Measurements from ENCODE around the gene PTGS1. TPM values are rescaled to one million over a fixed set of nuclear protein-coding genes. Genes with fewer than 3 reads are reported as not detected.

PTGS1 gene
- total and polyA plus RNA-seq, 2 of the 8 experiments (the other 6 are each of a cell fraction or from before 2014, with no cell fraction given): 1.1 to 1.9 TPM

DNA sequence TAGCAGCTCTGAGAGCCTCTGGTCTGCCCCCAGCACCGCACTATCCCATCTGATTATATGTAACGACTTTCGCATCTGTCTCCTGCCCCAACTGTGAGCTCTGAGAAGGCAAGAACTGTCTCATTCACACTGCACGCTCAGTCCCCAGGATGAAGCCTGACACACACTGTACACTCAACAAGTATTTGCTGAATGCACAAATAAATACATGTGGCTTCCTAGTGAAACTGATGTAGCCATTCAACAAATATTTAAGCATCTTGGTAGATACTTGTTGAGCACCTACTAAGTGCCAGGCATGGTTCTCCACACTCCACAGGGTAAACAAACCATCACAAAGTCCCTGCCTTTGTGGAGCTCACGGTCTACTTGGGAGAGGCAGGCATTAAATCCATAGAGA lies 34.6 kb upstream of the PTGS1 start (continued):
- TF ChIP-seq, protein P1, sequence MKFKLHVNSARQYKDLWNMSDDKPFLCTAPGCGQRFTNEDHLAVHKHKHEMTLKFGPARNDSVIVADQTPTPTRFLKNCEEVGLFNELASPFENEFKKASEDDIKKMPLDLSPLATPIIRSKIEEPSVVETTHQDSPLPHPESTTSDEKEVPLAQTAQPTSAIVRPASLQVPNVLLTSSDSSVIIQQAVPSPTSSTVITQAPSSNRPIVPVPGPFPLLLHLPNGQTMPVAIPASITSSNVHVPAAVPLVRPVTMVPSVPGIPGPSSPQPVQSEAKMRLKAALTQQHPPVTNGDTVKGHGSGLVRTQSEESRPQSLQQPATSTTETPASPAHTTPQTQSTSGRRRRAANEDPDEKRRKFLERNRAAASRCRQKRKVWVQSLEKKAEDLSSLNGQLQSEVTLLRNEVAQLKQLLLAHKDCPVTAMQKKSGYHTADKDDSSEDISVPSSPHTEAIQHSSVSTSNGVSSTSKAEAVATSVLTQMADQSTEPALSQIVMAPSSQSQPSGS (IDR thresholded peaks at IDR 0.05; ENCODE audit: low read length): no peak
- TF ChIP-seq CHD1 (IDR thresholded peaks at IDR 0.05; ENCODE audit: low read depth, low read length) (no peak), KDM4A (IDR thresholded peaks at IDR 0.05; ENCODE audit: low read depth, low read length, severe bottlenecking) (no peak), BACH1 (IDR thresholded peaks at IDR 0.05; ENCODE audit: low read length) (no peak), NRF1 (IDR thresholded peaks at IDR 0.05; ENCODE audit: low read depth, low read length) (no peak)

Measured in H1 (cell line).